Measurements from ENCODE around the gene RCOR1.

RCOR1 gene

DNA sequence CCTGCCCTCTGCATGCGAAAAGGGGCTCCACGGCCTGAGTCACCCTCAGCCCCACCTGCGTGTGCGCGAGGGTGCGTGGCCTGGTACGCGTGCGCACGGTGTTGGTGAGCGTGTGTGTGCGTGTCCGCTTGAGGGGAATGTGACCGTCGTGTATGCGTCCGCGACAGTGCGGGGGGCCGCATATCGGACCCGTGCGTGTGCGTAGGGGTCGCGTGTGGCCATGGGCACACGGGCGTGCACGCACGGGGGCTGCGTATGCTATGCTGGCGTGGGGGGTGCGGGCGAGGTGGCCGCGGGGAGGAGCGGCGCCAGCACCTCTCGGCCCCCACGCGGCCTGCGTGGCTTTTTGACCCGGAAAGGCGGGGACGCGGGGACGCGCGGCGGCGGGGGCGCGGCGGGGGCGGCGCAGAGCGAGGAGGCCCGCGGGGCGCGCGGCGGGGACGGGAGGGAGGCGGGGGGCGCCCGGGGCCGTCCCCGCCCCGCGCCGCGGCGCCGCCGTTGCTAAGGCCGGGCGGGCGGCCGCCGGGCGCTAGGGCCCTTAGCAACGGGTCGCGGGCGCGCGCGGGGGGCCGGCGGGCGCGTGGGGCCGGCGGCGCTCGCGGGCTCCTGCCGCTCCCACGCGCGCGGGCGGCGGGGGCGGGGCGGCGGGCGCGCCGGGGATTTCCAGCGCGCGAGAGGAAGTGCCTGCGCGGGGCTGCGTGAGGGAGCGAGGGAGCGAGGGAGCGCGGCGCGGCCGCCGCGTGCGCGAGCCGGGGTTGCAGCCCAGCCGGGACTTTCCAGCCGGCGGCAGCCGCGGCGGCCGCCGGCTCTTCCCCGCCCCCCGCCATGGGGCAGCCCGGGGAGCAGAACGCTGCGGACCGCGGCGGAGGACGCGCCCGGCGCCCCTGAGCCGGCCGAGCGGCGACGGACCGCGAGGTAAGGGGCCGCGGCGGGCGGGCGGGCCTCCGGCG, 184.6 kb downstream of the RCOR1 start, which contains the start of gene TRAF3:
Gene TRAF3, plus strand, starts transcription at position 689 of the 950 bp plus-strand sequence. CDS start 92,753 bp downstream, outside the sequence.
- DNase-seq (ENCODE audit: low read depth), result peak; percentile 45
- TF ChIP-seq, protein P1, sequence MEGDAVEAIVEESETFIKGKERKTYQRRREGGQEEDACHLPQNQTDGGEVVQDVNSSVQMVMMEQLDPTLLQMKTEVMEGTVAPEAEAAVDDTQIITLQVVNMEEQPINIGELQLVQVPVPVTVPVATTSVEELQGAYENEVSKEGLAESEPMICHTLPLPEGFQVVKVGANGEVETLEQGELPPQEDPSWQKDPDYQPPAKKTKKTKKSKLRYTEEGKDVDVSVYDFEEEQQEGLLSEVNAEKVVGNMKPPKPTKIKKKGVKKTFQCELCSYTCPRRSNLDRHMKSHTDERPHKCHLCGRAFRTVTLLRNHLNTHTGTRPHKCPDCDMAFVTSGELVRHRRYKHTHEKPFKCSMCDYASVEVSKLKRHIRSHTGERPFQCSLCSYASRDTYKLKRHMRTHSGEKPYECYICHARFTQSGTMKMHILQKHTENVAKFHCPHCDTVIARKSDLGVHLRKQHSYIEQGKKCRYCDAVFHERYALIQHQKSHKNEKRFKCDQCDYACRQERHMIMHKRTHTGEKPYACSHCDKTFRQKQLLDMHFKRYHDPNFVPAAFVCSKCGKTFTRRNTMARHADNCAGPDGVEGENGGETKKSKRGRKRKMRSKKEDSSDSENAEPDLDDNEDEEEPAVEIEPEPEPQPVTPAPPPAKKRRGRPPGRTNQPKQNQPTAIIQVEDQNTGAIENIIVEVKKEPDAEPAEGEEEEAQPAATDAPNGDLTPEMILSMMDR (conservative IDR thresholded peaks at IDR 0.05; ENCODE audit: control insufficient read depth, insufficient read depth, low read depth, low read length), result no peak
- H3K4me3 ChIP-seq (ENCODE audit: control insufficient read depth, low read depth, low read length), result peak within 1 kb of the TSS; percentile 77

DNA sequence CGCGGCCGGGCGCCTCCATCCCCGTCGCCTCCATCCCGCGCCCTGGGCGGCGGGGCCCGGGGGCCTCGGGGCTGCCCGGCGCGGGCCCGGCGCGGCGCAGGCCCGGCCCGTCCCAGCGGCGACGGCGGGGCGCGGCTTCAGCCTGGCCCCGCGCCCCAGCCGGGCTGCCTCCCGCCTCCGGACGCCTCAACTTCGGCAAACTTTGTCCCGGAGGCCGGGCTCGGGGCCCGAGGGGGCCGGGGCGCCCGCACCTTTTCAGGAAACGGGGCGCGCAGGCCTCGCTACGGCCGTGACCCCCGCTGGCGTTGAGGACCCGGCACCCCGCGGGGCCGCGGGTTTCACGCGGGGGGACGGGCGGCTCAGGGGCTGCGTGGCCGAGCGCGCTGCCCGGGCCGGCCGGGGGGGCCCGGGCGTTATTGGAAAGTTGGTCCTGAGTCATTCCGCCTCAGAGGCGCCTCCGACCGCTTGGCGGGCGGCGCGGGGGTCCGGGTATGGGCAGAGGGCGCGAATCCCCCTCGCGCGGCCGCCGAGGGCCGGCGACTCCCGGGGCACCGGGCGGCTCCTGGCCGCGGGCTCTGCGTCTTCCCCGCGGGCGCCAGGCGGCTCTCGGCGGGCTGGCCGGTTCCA, 185.4 kb downstream of the RCOR1 start:
- H3K4me3 ChIP-seq (ENCODE audit: control insufficient read depth, low read depth, low read length), result peak overlapping the region; percentile 77

DNA sequence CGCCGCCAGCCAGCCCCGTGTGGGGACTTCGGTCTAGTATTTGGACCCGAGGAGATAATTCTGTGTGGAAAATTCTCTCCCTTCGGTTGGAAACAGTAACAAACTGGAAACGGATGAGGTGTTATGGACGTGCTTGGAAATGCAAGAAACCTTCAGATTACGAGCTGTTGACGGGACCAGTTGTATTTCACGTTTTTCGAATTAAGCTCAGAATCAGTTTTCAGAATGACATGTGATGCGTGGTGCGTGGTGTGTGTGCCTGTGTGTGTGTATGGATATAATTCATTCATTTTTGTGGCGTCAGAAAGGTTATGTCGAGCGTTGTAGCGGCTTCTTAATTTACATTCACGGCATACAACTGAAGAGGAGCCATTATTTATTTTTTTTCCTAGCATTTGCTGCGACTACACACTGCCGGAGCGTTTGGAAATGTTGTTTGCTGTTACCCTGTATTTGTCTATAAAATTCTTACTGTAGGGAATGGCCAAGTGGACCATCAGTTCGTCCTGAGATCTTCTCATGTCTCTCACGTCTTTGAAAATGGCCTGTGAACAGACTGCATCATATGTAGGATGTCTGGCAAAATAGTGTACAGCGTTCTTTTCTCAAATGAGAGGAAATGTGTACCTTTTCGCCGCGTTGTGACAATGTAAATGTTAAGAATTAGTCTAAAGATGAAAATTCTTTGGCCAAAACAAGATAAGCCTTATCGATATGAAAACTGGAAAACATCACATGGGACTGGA, 186.1 kb downstream of the RCOR1 start:
- TF ChIP-seq, protein P1 (conservative IDR thresholded peaks at IDR 0.05; ENCODE audit: control insufficient read depth, insufficient read depth, low read depth, low read length), result no peak
- DNase-seq (ENCODE audit: low read depth), result peak; percentile 44

More for the DNA sequence above, 185.4 kb downstream of the RCOR1 start:
- TF ChIP-seq, protein P1 (conservative IDR thresholded peaks at IDR 0.05; ENCODE audit: control insufficient read depth, insufficient read depth, low read depth, low read length), result no peak
- no peak for DNase-seq (ENCODE audit: low read depth)

DNA sequence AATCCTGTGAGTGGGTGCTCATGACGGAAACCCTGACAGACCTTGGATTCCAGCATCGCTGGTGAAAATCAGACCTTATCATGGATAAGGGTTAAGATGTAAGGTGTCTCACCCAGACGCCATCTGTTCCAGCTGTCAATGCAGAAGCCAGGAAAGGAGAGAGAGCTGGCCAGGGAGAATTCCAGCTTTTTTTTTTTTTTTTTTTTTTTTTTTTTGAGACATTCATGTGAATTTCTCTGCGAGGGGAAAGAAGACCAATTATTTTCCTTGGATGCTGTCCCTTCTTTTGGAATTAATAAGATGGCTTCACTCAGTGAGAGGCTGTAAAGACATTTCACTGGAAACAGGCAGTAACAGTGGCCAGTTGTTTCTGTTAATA, 186.6 kb downstream of the RCOR1 start:
- peak overlapping the region; percentile 77 for H3K4me3 ChIP-seq (ENCODE audit: control insufficient read depth, low read depth, low read length)
- TF ChIP-seq, protein P1 (conservative IDR thresholded peaks at IDR 0.05; ENCODE audit: control insufficient read depth, insufficient read depth, low read depth, low read length), result no peak
- no peak for DNase-seq (ENCODE audit: low read depth)

More for the DNA sequence above, 186.1 kb downstream of the RCOR1 start:
- peak overlapping the region; percentile 77 for H3K4me3 ChIP-seq (ENCODE audit: control insufficient read depth, low read depth, low read length)

DNA sequence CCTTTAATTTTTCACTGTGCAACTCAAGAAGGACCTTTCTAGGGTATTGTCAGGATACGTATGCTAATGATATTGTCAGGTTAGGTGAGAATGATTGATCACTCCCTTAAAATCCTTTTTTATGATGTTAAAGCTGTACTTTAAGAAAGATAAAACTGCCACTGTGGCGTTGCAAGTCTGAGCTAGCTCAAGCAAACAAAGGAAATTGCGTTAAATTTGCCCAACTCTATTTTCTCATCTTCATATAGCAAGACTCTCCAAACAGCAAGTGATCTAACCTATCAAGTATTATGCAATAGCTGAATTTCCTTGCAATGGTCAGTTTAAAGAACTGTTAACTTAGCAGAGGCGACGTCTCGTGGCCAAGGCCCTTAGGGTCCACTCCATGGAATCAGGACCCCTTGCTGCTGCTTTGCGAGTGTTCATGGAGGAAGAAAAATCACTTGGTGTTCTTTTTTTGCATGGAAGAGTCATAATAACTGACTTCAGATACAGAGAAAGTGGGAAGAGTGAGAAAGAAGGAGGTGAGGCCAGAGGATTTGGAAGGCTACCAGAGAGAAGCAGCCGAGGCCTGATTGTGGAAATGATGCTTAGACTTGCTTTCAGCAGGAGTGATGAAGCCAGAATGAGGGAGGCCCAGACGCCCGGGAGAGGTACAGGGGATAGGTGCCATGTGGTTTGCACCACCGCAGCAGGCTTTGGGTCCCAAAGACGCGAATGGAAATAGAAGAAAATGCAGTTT, 187.3 kb downstream of the RCOR1 start:
- TF ChIP-seq, protein P1 (conservative IDR thresholded peaks at IDR 0.05; ENCODE audit: control insufficient read depth, insufficient read depth, low read depth, low read length), result no peak
- H3K4me3 ChIP-seq (ENCODE audit: control insufficient read depth, low read depth, low read length), result no peak overlapping the region
- peak; percentile 27 for DNase-seq (ENCODE audit: low read depth)
